GM12878 (cell line): ENCODE results near the gene EPO. TPM values are rescaled to one million over a fixed set of nuclear protein-coding genes. Genes with fewer than 3 reads are reported as not detected.
"Not testable (repeated sequence)": the region's sequence is repeated elsewhere in the genome, so short reads cannot be mapped to it uniquely, and the experiment has no call there.

Experiments
- ATAC-seq: fragments of 200-7000 bp; cut with Tn5 transposase; 3 replicates; pipeline ENCODE4 v1.9.1; 2020; ENCODE audit warnings: mild to moderate bottlenecking, moderate library complexity
- BruUV-seq: library from RNA; stranded (reverse); fragments of 400-500 nt; replicated peaks from 2 replicates; lab custom pipeline; 2021; lab: Mats Ljungman, UMichigan
- CTCF ChIA-PET: fragments of 300-600 bp; sonication (Branson Sonifier 250); formaldehyde crosslinking; extraction: SDS; loops from one replicate; lab custom pipeline; 2021; ENCODE audit warnings: inconsistent platforms; lab: Yijun Ruan, JAX
- POLR2A ChIA-PET: fragments of 350-600 bp; formaldehyde crosslinking; extraction: SDS; loops from one replicate; lab custom pipeline; 2021; ENCODE audit warnings: inconsistent platforms; lab: Charles Lee
- RAD21 ChIA-PET: fragments of 300-600 bp; sonication (Branson Sonifier 250); formaldehyde crosslinking; loops from one replicate; lab custom pipeline; 2023; ENCODE audit warnings: antibody characterized with exemption; ENCODE audit not compliant: unreplicated experiment; lab: Charles Lee
- SMC1A ChIA-PET: fragments of 300-600 bp; sonication (Branson Sonifier 250); formaldehyde crosslinking; loops from one replicate; lab custom pipeline; 2023; ENCODE audit not compliant: unreplicated experiment, uncharacterized antibody; lab: Charles Lee
- DNase-seq: peaks from one replicate; pipeline ENCODE4 v3.0.0-alpha.2; 2011; ENCODE audit warnings: low read depth, low spot score
- FAIRE-seq: peaks from 3 replicates; lab custom pipeline; 2011; peaks lifted over from hg19 to GRCh38; lab: Jason Lieb, UNC
- H2AFZ ChIP-seq: 2 replicates; pipeline ENCODE4 v1.6.0; 2011; ENCODE audit warnings: low read depth, low read length, control low read depth; ENCODE audit not compliant: control insufficient read depth
- H3K27ac ChIP-seq: 2 replicates; pipeline ENCODE4 v1.5.1; 2011; ENCODE audit warnings: control low read depth; ENCODE audit not compliant: control insufficient read depth, insufficient read depth
- H3K27me3 ChIP-seq, 2 experiments: replicated peaks in 1 of 2; 2 replicates each; pipeline versions ENCODE4 v1.6.0 to v1.6.1; 2011; ENCODE audit warnings: low read length in 1 of 2; ENCODE audit not compliant: control insufficient read depth in 2 of 2, insufficient read depth in 2 of 2
- H3K36me3 ChIP-seq, 2 experiments: 2 replicates each; pipeline ENCODE4 v1.5.1; 2011; ENCODE audit warnings: low read length in 1 of 2; ENCODE audit not compliant: control insufficient read depth in 2 of 2, insufficient read depth in 2 of 2
- H3K4me1 ChIP-seq: 2 replicates; pipeline ENCODE4 v1.6.1; 2011; ENCODE audit warnings: mild to moderate bottlenecking, low read length, moderate library complexity, mixed read lengths; ENCODE audit not compliant: control insufficient read depth, insufficient read depth
- H3K4me2 ChIP-seq: 2 replicates; pipeline ENCODE4 v1.6.0; 2011; ENCODE audit warnings: control low read depth; ENCODE audit not compliant: control insufficient read depth, insufficient read depth
- H3K4me3 ChIP-seq: fragments of 200-600 bp; sonication (generic); 2 replicates; pipeline ENCODE4 v1.5.1; 2016
- H3K79me2 ChIP-seq: 2 replicates; pipeline ENCODE4 v1.6.0; 2011; ENCODE audit warnings: low read length; ENCODE audit not compliant: control insufficient read depth, insufficient read depth
- H3K9ac ChIP-seq: 2 replicates; pipeline ENCODE4 v1.8.0; 2011; ENCODE audit warnings: low read length, control low read depth, mixed read lengths; ENCODE audit not compliant: control insufficient read depth, insufficient read depth
- H3K9me3 ChIP-seq: replicated peaks from 3 replicates; pipeline ENCODE4 v1.5.1; 2011; ENCODE audit warnings: mild to moderate bottlenecking, low read length; ENCODE audit not compliant: control insufficient read depth, insufficient read depth
- H4K20me1 ChIP-seq: 2 replicates; pipeline ENCODE4 v1.6.0; 2011; ENCODE audit not compliant: control insufficient read depth, insufficient read depth
- CREB1 ChIP-seq: IDR thresholded peaks from 2 replicates; pipeline ENCODE4 v1.6.1; 2012; ENCODE audit warnings: low read depth, mild to moderate bottlenecking, inconsistent platforms
- HCFC1 ChIP-seq: fragments of 150-350 bp; IDR thresholded peaks from 2 replicates; pipeline ENCODE4 v1.6.1; 2014; ENCODE audit warnings: low read length
- IRF4 ChIP-seq: IDR thresholded peaks from 2 replicates; pipeline ENCODE4 v1.6.1; 2011; ENCODE audit warnings: low read depth, low read length
- KAT2A ChIP-seq: conservative IDR thresholded peaks from 2 replicates; pipeline ENCODE4 v1.6.1; 2011; ENCODE audit warnings: low read depth, low read length; ENCODE audit not compliant: control insufficient read depth
- MYB ChIP-seq: fragments of 150-350 bp; IDR thresholded peaks from 2 replicates; pipeline ENCODE4 v1.6.1; 2014; ENCODE audit warnings: mild to moderate bottlenecking, low read depth, low read length, borderline replicate concordance
- RAD51 ChIP-seq: fragments of 450-650 bp; IDR thresholded peaks from 2 replicates; pipeline ENCODE4 v1.6.1; 2016; ENCODE audit warnings: moderate library complexity, mild to moderate bottlenecking, inconsistent platforms
- SREBF2 ChIP-seq: IDR thresholded peaks from 2 replicates; pipeline ENCODE4 v1.6.1; 2012; ENCODE audit warnings: mild to moderate bottlenecking, low read length
- SUPT20H ChIP-seq: IDR thresholded peaks from 2 replicates; pipeline ENCODE4 v1.6.1; 2011; ENCODE audit warnings: low read depth, mild to moderate bottlenecking, low read length, moderate library complexity, borderline replicate concordance; ENCODE audit not compliant: control insufficient read depth
- ZNF217 ChIP-seq: fragments of 450-650 bp; IDR thresholded peaks from 2 replicates; pipeline ENCODE4 v1.6.1; 2017; ENCODE audit warnings: antibody characterized with exemption, mild to moderate bottlenecking
- WGBS: methylation state at CpG from one replicate; pipeline ENCODE4 v1.1.6; 2016; ENCODE audit warnings: low lambda C conversion rate; ENCODE audit not compliant: insufficient replicate concordance, insufficient coverage; ENCODE audit errors: missing lambda C conversion rate; 5-methylcytosine and 5-hydroxymethylcytosine counted together
- in situ Hi-C: fragments of 300-500 bp; cut with MboI; formaldehyde crosslinking; loops from 9 replicates; pipeline ENCODE4 v1.14.3; 2018; ENCODE audit warnings: mixed read lengths
- intact Hi-C: fragments of 100-400 bp; cut with micrococcal nuclease; formaldehyde crosslinking; loops from one replicate; pipeline ENCODE4 v1.14.2; 2022; ENCODE audit not compliant: unreplicated experiment
- polyA plus RNA-seq, 11 experiments: library from polyadenylated mRNA; depleted of rRNA in 4 of 11; unstranded in 6 of 11; stranded (reverse) in 5 of 11; fragments of >200 nt; fragmentation: Nextera tagmentation in 4 of 11; fragmentation: Illumina TruSeq in 1 of 11; extraction: Ambion mirVana in 4 of 11; extraction: Trizol in 1 of 11; gene quantifications; 1 replicate in 1 of 11; 2 replicates in 10 of 11; pipeline versions ENCODE4 v1.2.1 to v1.2.3, GENCODE V29; 2011 to 2016; ENCODE audit warnings: inconsistent platforms in 2 of 11, missing spikeins in 2 of 11, low read depth in 1 of 11
- total RNA-seq, 4 experiments: library from RNA; depleted of rRNA in 3 of 4; stranded (reverse); fragments of >200 nt in 3 of 4; fragmentation: Illumina TruSeq in 1 of 4; extraction: Trizol in 1 of 4; gene quantifications; 2 replicates each; pipeline versions ENCODE4 v1.2.1 to v1.2.3, GENCODE V29; 2013 to 2021

Gene EPO
- total and polyA plus RNA-seq, 10 of the 15 experiments (the other 5 are each of a cell fraction or from before 2014, with no cell fraction given) = 0.06 to 0.19 TPM; not detected in 8

GRCh38 chr7:100723732-100724275 is 3.5 kb downstream of the EPO start:
- CTCF ChIA-PET = interaction anchor here (6.4 kb wide), 1 partner anchor 18 kb away, joined by 56 read pairs; the partner anchor contains the start of gene POP7
- intact Hi-C loops = no loop called here
- H3K4me3 ChIP-seq = no peak overlapping the region
- ATAC-seq (no peak), FAIRE-seq (no peak), DNase-seq (no peak)
- H3K27me3 ChIP-seq = peaks cover 4 to 11% of the 10 kb centered on the region in 2 experiments
- H3K9ac ChIP-seq = no peak overlapping the region
- BruUV-seq = no TSS peak
- in situ Hi-C loops = no loop called here
- RAD21 ChIA-PET = no interaction called here
- H4K20me1 ChIP-seq = no peaks in the 10 kb centered on the region
- H3K36me3 ChIP-seq = no peaks in the 10 kb centered on the region
- SMC1A ChIA-PET = no interaction called here
- 7% methylated on average over 16 of the region's 16 CpGs for WGBS
- no peaks in the 10 kb centered on the region for H3K9me3 ChIP-seq
- H3K79me2 ChIP-seq = no peaks in the 10 kb centered on the region
- TF ChIP-seq IRF4 (no peak), KAT2A (no peak), SUPT20H (no peak), MYB (no peak), CREB1 (no peak), RAD51 (no peak), HCFC1 (no peak), SREBF2 (no peak), ZNF217 (no peak)
- no peak overlapping the region for H2AFZ ChIP-seq
- POLR2A ChIA-PET = interaction anchor here (0.8 kb wide), 1 partner anchor 12 kb away, joined by 4 read pairs; no protein-coding TSS in a partner anchor
- no peak overlapping the region for H3K27ac ChIP-seq
- H3K4me2 ChIP-seq = no peak overlapping the region
- H3K4me1 ChIP-seq = no peaks in the 10 kb centered on the region

GRCh38 chr7:100724364-100724763 is 4.1 kb downstream of the EPO start:
- FAIRE-seq, intact Hi-C loops, BruUV-seq, H3K9ac ChIP-seq, H2AFZ ChIP-seq, H4K20me1 ChIP-seq, H3K79me2 ChIP-seq, H3K4me1 ChIP-seq, H3K36me3 ChIP-seq, POLR2A ChIA-PET, H3K9me3 ChIP-seq, H3K4me2 ChIP-seq, H3K4me3 ChIP-seq, H3K27ac ChIP-seq, DNase-seq, in situ Hi-C loops, ATAC-seq: not testable (repeated sequence)
- CTCF ChIA-PET = interaction anchor here (0.7 to 6.4 kb wide), 7 partner anchors 11 to 1567 kb away, joined by 3 to 56 read pairs (median 3); partner anchors contain the start of genes MOSPD3 and POP7
- H3K27me3 ChIP-seq = peaks cover 4 to 11% of the 10 kb centered on the region in 2 experiments
- WGBS = 20% methylated on average over 2 of the region's 2 CpGs
- RAD21 ChIA-PET = interaction anchor here (1.0 to 2.2 kb wide), 2 partner anchors 19 to 112 kb away, joined by 3 to 21 read pairs; partner anchors contain the start of genes MOSPD3 and POP7
- SMC1A ChIA-PET = interaction anchor here (3.5 kb wide), 1 partner anchor 19 kb away, joined by 18 read pairs; the partner anchor contains the start of gene POP7
